OCI-LY1 (cell line): ENCODE measurements around the gene ZNF79.

Experiments used
- H2AFZ ChIP-seq: fragments of 200-600 bp; sonication (generic), shearing (Covaris generic); 2 replicates; pipeline ENCODE4 v1.6.0; 2014; ENCODE audit warnings: antibody characterized with exemption, mild to moderate bottlenecking, low read length
- H3F3A ChIP-seq: fragments of 200-600 bp; sonication (generic), shearing (Covaris generic); 2 replicates; pipeline ENCODE4 v1.6.0; 2014; ENCODE audit warnings: mild to moderate bottlenecking, antibody characterized with exemption, low read length, moderate library complexity; ENCODE audit not compliant: insufficient read depth
- H3K27ac ChIP-seq: fragments of 200-600 bp; sonication (generic); 2 replicates; pipeline ENCODE4 v1.5.1; 2014; ENCODE audit warnings: low read length, mixed run types, mild to moderate bottlenecking, low read depth; ENCODE audit not compliant: poor library complexity, severe bottlenecking
- H3K27me3 ChIP-seq: fragments of 200-600 bp; sonication (generic); 2 replicates; pipeline ENCODE4 v1.6.0; 2014; ENCODE audit warnings: antibody characterized with exemption, mild to moderate bottlenecking, low read length, moderate library complexity; ENCODE audit not compliant: insufficient read depth
- H3K36me3 ChIP-seq: fragments of 200-600 bp; sonication (generic); 2 replicates; pipeline ENCODE4 v1.6.1; 2014; ENCODE audit warnings: mild to moderate bottlenecking, antibody characterized with exemption, low read length, moderate library complexity, mixed read lengths; ENCODE audit not compliant: insufficient read depth
- H3K4me1 ChIP-seq: fragments of 200-600 bp; sonication (generic); 2 replicates; pipeline ENCODE4 v1.5.1; 2014; ENCODE audit warnings: mild to moderate bottlenecking, low read length, moderate library complexity; ENCODE audit not compliant: insufficient read depth, severe bottlenecking
- H3K4me2 ChIP-seq: fragments of 200-600 bp; sonication (generic), shearing (Covaris generic); 2 replicates; pipeline ENCODE4 v1.6.1; 2014; ENCODE audit warnings: low read length
- H3K4me3 ChIP-seq: fragments of 200-600 bp; sonication (generic); 2 replicates; pipeline ENCODE4 v1.5.1; 2014; ENCODE audit warnings: low read length, low read depth, mild to moderate bottlenecking, mixed read lengths; ENCODE audit not compliant: poor library complexity, severe bottlenecking
- H3K79me2 ChIP-seq: fragments of 200-600 bp; shearing (Covaris generic); 2 replicates; pipeline ENCODE4 v1.6.1; 2016; ENCODE audit warnings: mixed run types, low read length, mixed read lengths; ENCODE audit not compliant: insufficient read depth
- H3K9ac ChIP-seq: fragments of 200-600 bp; sonication (generic), shearing (Covaris generic); 2 replicates; pipeline ENCODE4 v1.6.1; 2014; ENCODE audit warnings: mild to moderate bottlenecking, low read length, mixed read lengths
- H3K9me2 ChIP-seq: fragments of 200-600 bp; sonication (generic), shearing (Covaris generic); 2 replicates; pipeline ENCODE4 v1.6.1; 2014; ENCODE audit warnings: low read depth, mild to moderate bottlenecking, low read length, mixed read lengths
- H3K9me3 ChIP-seq: fragments of 200-600 bp; shearing (Covaris generic); 2 replicates; pipeline ENCODE4 v1.6.1; 2014; ENCODE audit warnings: low read length, mixed read lengths
- H4K20me1 ChIP-seq: fragments of 200-600 bp; sonication (generic), shearing (Covaris generic); 2 replicates; pipeline ENCODE4 v1.6.0; 2016; ENCODE audit warnings: mild to moderate bottlenecking, low read length; ENCODE audit not compliant: insufficient read depth
- EZH2 ChIP-seq: fragments of 200-600 bp; sonication (generic), shearing (Covaris generic); IDR thresholded peaks from 2 replicates; pipeline ENCODE4 v1.8.0; 2017; ENCODE audit warnings: borderline replicate concordance, mixed run types, mild to moderate bottlenecking, antibody characterized with exemption, low read length, moderate library complexity, mixed read lengths
- TF ChIP-seq, protein P1 (sequence below): fragments of 200-600 bp; sonication (generic), shearing (Covaris generic); IDR thresholded peaks from 2 replicates; pipeline ENCODE4 v1.5.1; 2017; ENCODE audit warnings: mild to moderate bottlenecking, antibody characterized with exemption, low read length, moderate library complexity, mixed read lengths

ZNF79 gene

GRCh38 chr9:127404631-127405030, 19.6 kb upstream of the ZNF79 start:
- no peaks in the 10 kb centered on the region for H3K36me3 ChIP-seq
- TF ChIP-seq EZH2 = no peak
- TF ChIP-seq, protein P1, sequence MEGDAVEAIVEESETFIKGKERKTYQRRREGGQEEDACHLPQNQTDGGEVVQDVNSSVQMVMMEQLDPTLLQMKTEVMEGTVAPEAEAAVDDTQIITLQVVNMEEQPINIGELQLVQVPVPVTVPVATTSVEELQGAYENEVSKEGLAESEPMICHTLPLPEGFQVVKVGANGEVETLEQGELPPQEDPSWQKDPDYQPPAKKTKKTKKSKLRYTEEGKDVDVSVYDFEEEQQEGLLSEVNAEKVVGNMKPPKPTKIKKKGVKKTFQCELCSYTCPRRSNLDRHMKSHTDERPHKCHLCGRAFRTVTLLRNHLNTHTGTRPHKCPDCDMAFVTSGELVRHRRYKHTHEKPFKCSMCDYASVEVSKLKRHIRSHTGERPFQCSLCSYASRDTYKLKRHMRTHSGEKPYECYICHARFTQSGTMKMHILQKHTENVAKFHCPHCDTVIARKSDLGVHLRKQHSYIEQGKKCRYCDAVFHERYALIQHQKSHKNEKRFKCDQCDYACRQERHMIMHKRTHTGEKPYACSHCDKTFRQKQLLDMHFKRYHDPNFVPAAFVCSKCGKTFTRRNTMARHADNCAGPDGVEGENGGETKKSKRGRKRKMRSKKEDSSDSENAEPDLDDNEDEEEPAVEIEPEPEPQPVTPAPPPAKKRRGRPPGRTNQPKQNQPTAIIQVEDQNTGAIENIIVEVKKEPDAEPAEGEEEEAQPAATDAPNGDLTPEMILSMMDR = no peak

GRCh38 chr9:127405344-127406125, 18.6 kb upstream of the ZNF79 start:
- Histone ChIP-seq H4K20me1 (no peaks in the 10 kb centered on the region), H3K4me1 (no peaks in the 10 kb centered on the region), H3K27me3 (no peaks in the 10 kb centered on the region), H3K4me3 (no peak overlapping the region), H3K9ac (no peak overlapping the region), H2AFZ (no peak overlapping the region), H3K4me2 (no peak overlapping the region), H3K36me3 (no peaks in the 10 kb centered on the region), H3K9me2 (no peaks in the 10 kb centered on the region), H3K79me2 (no peaks in the 10 kb centered on the region), H3F3A (no peaks in the 10 kb centered on the region), H3K9me3 (no peaks in the 10 kb centered on the region), H3K27ac (no peak overlapping the region)
- TF ChIP-seq, protein P1 = no peak
- no peak for TF ChIP-seq EZH2

More at GRCh38 chr9:127404631-127405030, 19.6 kb upstream of the ZNF79 start:
- Histone ChIP-seq H3K4me1 (no peaks in the 10 kb centered on the region), H3K9me2 (no peaks in the 10 kb centered on the region), H3K27me3 (no peaks in the 10 kb centered on the region), H3K4me3 (no peak overlapping the region), H3K9me3 (no peaks in the 10 kb centered on the region), H3K79me2 (no peaks in the 10 kb centered on the region), H4K20me1 (no peaks in the 10 kb centered on the region), H3K9ac (no peak overlapping the region), H3K4me2 (no peak overlapping the region), H2AFZ (no peak overlapping the region), H3K27ac (no peak overlapping the region), H3F3A (no peaks in the 10 kb centered on the region)

GRCh38 chr9:127406799-127407491, 17.2 kb upstream of the ZNF79 start:
- TF ChIP-seq EZH2 = no peak
- TF ChIP-seq, protein P1 = no peak
- Histone ChIP-seq H4K20me1 (no peaks in the 10 kb centered on the region), H3K4me3 (no peak overlapping the region), H3K27ac (no peak overlapping the region), H3F3A (no peaks in the 10 kb centered on the region), H3K4me1 (no peaks in the 10 kb centered on the region), H3K4me2 (no peak overlapping the region), H3K79me2 (no peaks in the 10 kb centered on the region), H3K9me2 (no peaks in the 10 kb centered on the region), H3K9ac (no peak overlapping the region), H3K9me3 (no peaks in the 10 kb centered on the region), H2AFZ (no peak overlapping the region), H3K27me3 (no peaks in the 10 kb centered on the region), H3K36me3 (no peaks in the 10 kb centered on the region)
